Endothelial cell of umbilical vein (primary cell): ENCODE data around the gene PRDM16. TPM values are rescaled to one million over a fixed set of nuclear protein-coding genes. Genes with fewer than 3 reads are reported as not detected.

Experiments used
- BruUV-seq: library from RNA; stranded (reverse); fragments of 400-500 nt; replicated peaks from 2 replicates; lab custom pipeline; 2021; lab: Mats Ljungman, UMichigan
- CTCF ChIA-PET: fragments of 300-600, 350-600 bp; sonication (Branson Sonifier 250); formaldehyde crosslinking; loops from one replicate; lab custom pipeline; 2021; ENCODE audit warnings: antibody characterized with exemption, inconsistent platforms; lab: Charles Lee
- POLR2A ChIA-PET: fragments of 300-600, 350-600 bp; sonication (Branson Sonifier 250); formaldehyde crosslinking; loops from one replicate; lab custom pipeline; 2021; ENCODE audit warnings: antibody characterized with exemption, inconsistent platforms; lab: Charles Lee
- DNase-seq: peaks from one replicate; pipeline ENCODE4 v3.0.0-alpha.2; 2011; ENCODE audit warnings: low read depth, low spot score
- FAIRE-seq: peaks from 2 replicates; lab custom pipeline; 2011; peaks lifted over from hg19 to GRCh38; lab: Jason Lieb, UNC
- H2AFZ ChIP-seq: 2 replicates; pipeline ENCODE4 v1.6.0; 2012; ENCODE audit warnings: low read depth, low read length, control low read depth, inconsistent platforms
- H3K27ac ChIP-seq: 2 replicates; pipeline ENCODE4 v1.5.1; 2011; ENCODE audit warnings: low read depth, mild to moderate bottlenecking, control low read depth, low read length, moderate library complexity; ENCODE audit not compliant: insufficient read depth
- H3K27me3 ChIP-seq, 2 experiments: 2 replicates each; pipeline versions ENCODE4 v1.6.0 to v1.6.1; 2011; ENCODE audit warnings: low read length in 2 of 2, mixed read lengths in 1 of 2; ENCODE audit not compliant: control insufficient read depth in 2 of 2, insufficient read depth in 2 of 2
- H3K36me3 ChIP-seq, 2 experiments: 2 replicates in 1 of 2; 3 replicates in 1 of 2; pipeline ENCODE4 v1.5.1; 2011; ENCODE audit warnings: low read length in 2 of 2, mild to moderate bottlenecking in 1 of 2, moderate library complexity in 1 of 2; ENCODE audit not compliant: control insufficient read depth in 2 of 2, insufficient read depth in 2 of 2; ENCODE audit errors: extremely low read depth in 1 of 2
- H3K4me1 ChIP-seq: 3 replicates; pipeline ENCODE4 v1.5.1; 2011; ENCODE audit warnings: mild to moderate bottlenecking, low read length; ENCODE audit not compliant: control insufficient read depth, insufficient read depth; ENCODE audit errors: extremely low read depth
- H3K4me2 ChIP-seq: 2 replicates; pipeline ENCODE4 v1.6.1; 2011; ENCODE audit warnings: low read length, control low read depth, mixed read lengths; ENCODE audit not compliant: insufficient read depth
- H3K4me3 ChIP-seq, 3 experiments: fragments of 200-600 bp in 1 of 3; sonication (generic), shearing (Covaris generic) in 1 of 3; replicated peaks in 1 of 3; 2 replicates each; pipeline ENCODE4 v1.5.1; 2011 to 2016; ENCODE audit warnings: control low read depth in 3 of 3, low read length in 3 of 3, mild to moderate bottlenecking in 2 of 3, inconsistent platforms in 1 of 3, low read depth in 1 of 3, moderate library complexity in 1 of 3; ENCODE audit not compliant: insufficient read depth in 1 of 3
- H3K79me2 ChIP-seq: 2 replicates; pipeline ENCODE4 v1.6.0; 2012; ENCODE audit warnings: low read length, inconsistent platforms; ENCODE audit not compliant: control insufficient read depth, insufficient read depth
- H3K9ac ChIP-seq: replicated peaks from 2 replicates; pipeline ENCODE3; 2011; ENCODE audit warnings: low read length, control low read depth; ENCODE audit not compliant: insufficient read depth; ENCODE audit errors: extremely low read depth
- H3K9me1 ChIP-seq: replicated peaks from 3 replicates; pipeline ENCODE4 v1.6.0; 2011; ENCODE audit warnings: mild to moderate bottlenecking, low read length; ENCODE audit not compliant: control insufficient read depth, insufficient read depth; ENCODE audit errors: extremely low read depth
- H3K9me3 ChIP-seq: replicated peaks from 2 replicates; pipeline ENCODE4 v1.5.1; 2012; ENCODE audit warnings: low read length, inconsistent platforms; ENCODE audit not compliant: control insufficient read depth, insufficient read depth
- H4K20me1 ChIP-seq: replicated peaks from 2 replicates; pipeline ENCODE3; 2011; ENCODE audit warnings: mild to moderate bottlenecking, low read length; ENCODE audit not compliant: control insufficient read depth, insufficient read depth; ENCODE audit errors: extremely low read depth
- CTCF ChIP-seq, 2 donors: IDR thresholded peaks; 1 replicate in 1 of 2; 2 replicates in 1 of 2; pipeline ENCODE4 v1.5.1; 2011; ENCODE audit warnings: low read length in 2 of 2, mild to moderate bottlenecking in 2 of 2, moderate library complexity in 2 of 2, control low read depth in 1 of 2, inconsistent platforms in 1 of 2, low read depth in 1 of 2; ENCODE audit not compliant: insufficient read depth in 1 of 2; ENCODE audit errors: extremely low read depth in 1 of 2
- EZH2 ChIP-seq: IDR thresholded peaks from 2 replicates; pipeline ENCODE4 v1.6.1; 2012; ENCODE audit warnings: borderline replicate concordance, low read depth, mild to moderate bottlenecking, moderate library complexity, low read length, inconsistent platforms; ENCODE audit not compliant: severe bottlenecking
- GATA2 ChIP-seq: IDR thresholded peaks from 2 replicates; pipeline ENCODE4 v1.7.0; 2011; ENCODE audit warnings: low read depth, mild to moderate bottlenecking, moderate library complexity, mixed read lengths, low read length; ENCODE audit not compliant: insufficient read length, insufficient read depth
- JUN ChIP-seq: IDR thresholded peaks from 2 replicates; pipeline ENCODE4 v1.6.1; 2011; ENCODE audit warnings: borderline replicate concordance, low read depth; ENCODE audit not compliant: insufficient read length, insufficient read depth
- MYC ChIP-seq: IDR thresholded peaks from one replicate; pipeline ENCODE4 v1.6.1; 2011; ENCODE audit warnings: mild to moderate bottlenecking, low read depth, low read length
- POLR2A ChIP-seq: IDR thresholded peaks from 2 replicates; pipeline ENCODE4 v1.6.1; 2012; ENCODE audit warnings: low read depth, mild to moderate bottlenecking, control low read depth, low read length
- POLR2AphosphoS5 ChIP-seq: IDR thresholded peaks from 2 replicates; pipeline ENCODE4 v1.6.1; 2012; ENCODE audit warnings: low read depth, mild to moderate bottlenecking, control low read depth, low read length, moderate library complexity; ENCODE audit not compliant: insufficient read depth
- dilution Hi-C: fragments of 300-500 bp; cut with MboI; formaldehyde crosslinking; loops from one replicate; pipeline ENCODE4 v1.15.0; 2019; ENCODE audit warnings: low sequenced_read_pairs; ENCODE audit not compliant: extremely low pct_ligation_motif_present
- intact Hi-C: fragments of 100-400 bp; cut with micrococcal nuclease; formaldehyde crosslinking; loops from one replicate; pipeline ENCODE4 v1.10.0; 2022
- polyA plus RNA-seq, 4 experiments: library from polyadenylated mRNA; depleted of rRNA in 3 of 4; stranded (reverse) in 3 of 4; unstranded in 1 of 4; fragments of >200 nt; gene quantifications; 2 replicates each; pipeline versions ENCODE4 v1.2.1 to v1.2.3, GENCODE V29; 2011 to 2012; ENCODE audit warnings: missing spikeins in 1 of 4
- total RNA-seq: library from RNA; stranded (reverse); gene quantifications from 2 replicates; pipeline ENCODE4 v1.2.3, GENCODE V29; 2021
- TF ChIP-seq, protein P1 (sequence below): IDR thresholded peaks from 2 replicates; pipeline ENCODE4 v1.6.1; 2011; ENCODE audit not compliant: insufficient read depth, insufficient read length

Gene PRDM16
- total and polyA plus RNA-seq, 2 donors (not counting 3 experiments of a cell fraction or from before 2014, with no cell fraction given), result not detected

- Histone ChIP-seq H3K36me3 (no peaks in the 10 kb centered on the region), H4K20me1 (no peaks in the 10 kb centered on the region), H3K79me2 (no peaks in the 10 kb centered on the region), H3K27me3 (no peaks in the 10 kb centered on the region), H3K9ac (no peak overlapping the region), H3K4me2 (no peak overlapping the region), H3K9me3 (no peaks in the 10 kb centered on the region), H3K27ac (no peak overlapping the region), H3K4me1 (no peaks in the 10 kb centered on the region), H3K9me1 (no peaks in the 10 kb centered on the region), H3K4me3 (no peak overlapping the region), H2AFZ (no peak overlapping the region)
- POLR2A ChIA-PET, result no interaction called here
- dilution Hi-C loops, result no loop called here
- DNase-seq, result no peak
- no peak for TF ChIP-seq JUN
- no peak for TF ChIP-seq MYC
- TF ChIP-seq, protein P1, sequence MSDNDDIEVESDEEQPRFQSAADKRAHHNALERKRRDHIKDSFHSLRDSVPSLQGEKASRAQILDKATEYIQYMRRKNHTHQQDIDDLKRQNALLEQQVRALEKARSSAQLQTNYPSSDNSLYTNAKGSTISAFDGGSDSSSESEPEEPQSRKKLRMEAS, result no peak
- no peak for TF ChIP-seq GATA2
- no peak for TF ChIP-seq CTCF (IDR thresholded peaks at IDR 0.05; ENCODE audit: extremely low read depth in 1 of 2, insufficient read depth in 1 of 2, low read depth in 1 of 2, low read length in 2 of 2)
- no peak for TF ChIP-seq POLR2AphosphoS5
- TF ChIP-seq EZH2, result no peak
- no peak for TF ChIP-seq POLR2A
- FAIRE-seq, result no peak
- intact Hi-C loops, result no loop called here
- BruUV-seq, result no TSS peak
- CTCF ChIA-PET, result interaction anchor here (0.8 to 3.9 kb wide), 4 partner anchors 10 to 138 kb away, joined by 3 to 75 read pairs (median 6); no protein-coding TSS in a partner anchor
Measured at GRCh38 chr1:3481046-3481445, 412.0 kb downstream of the PRDM16 start.
